B cell (primary cell): Measurements from ENCODE around the gene KRTDAP. TPM values are rescaled to one million over a fixed set of nuclear protein-coding genes. Genes with fewer than 3 reads are reported as not detected.

ENCODE experiments used
- ATAC-seq: fragments of 200-7000 bp; cut with Tn5 transposase; one replicate; pipeline ENCODE4 v1.10.0; 2021; ENCODE audit warnings: low read depth, mild to moderate bottlenecking, moderate number of reproducible peaks, moderate library complexity
- CTCF ChIA-PET: fragments of 350-600 bp; sonication (Branson Sonifier 250); formaldehyde crosslinking; loops from one replicate; lab custom pipeline; 2021; ENCODE audit warnings: antibody characterized with exemption, inconsistent platforms; lab: Charles Lee
- POLR2A ChIA-PET: fragments of 350-600 bp; sonication (Branson Sonifier 250); formaldehyde crosslinking; loops from one replicate; lab custom pipeline; 2021; ENCODE audit warnings: antibody characterized with exemption; lab: Charles Lee
- DNase-seq: peaks from one replicate; pipeline ENCODE4 v3.0.0; 2013
- H2AFZ ChIP-seq: 2 replicates; pipeline ENCODE4 v1.6.1; 2012; ENCODE audit warnings: mild to moderate bottlenecking, low read depth, low read length; ENCODE audit not compliant: insufficient read depth, poor library complexity, severe bottlenecking
- H3K27ac ChIP-seq, 2 donors: 1 replicate in 1 of 2; 2 replicates in 1 of 2; pipeline ENCODE4 v1.5.1; 2012 to 2013; ENCODE audit warnings: low read length in 2 of 2, mild to moderate bottlenecking in 2 of 2, moderate library complexity in 1 of 2
- H3K27me3 ChIP-seq, 4 experiments: fragments of 200-600 bp in 1 of 4; sonication (generic) in 1 of 4; replicated peaks in 1 of 4; 1 replicate in 2 of 4; 2 replicates in 2 of 4; pipeline versions ENCODE4 v1.6.1 to v1.7.0; 2013 to 2016; ENCODE audit warnings: low read length in 3 of 4, mild to moderate bottlenecking in 2 of 4, mixed read lengths in 1 of 4, moderate library complexity in 1 of 4; ENCODE audit not compliant: insufficient read depth in 4 of 4, control insufficient read depth in 3 of 4; ENCODE audit errors: control extremely low read depth in 1 of 4
- H3K36me3 ChIP-seq, 2 experiments: replicated peaks in 1 of 2; 1 replicate in 1 of 2; 2 replicates in 1 of 2; pipeline versions ENCODE4 v1.6.1 to v1.7.1; 2013; ENCODE audit warnings: low read length in 1 of 2; ENCODE audit not compliant: insufficient read depth in 2 of 2, control insufficient read depth in 1 of 2; ENCODE audit errors: control extremely low read depth in 1 of 2, extremely low read depth in 1 of 2
- H3K4me1 ChIP-seq, 2 donors: fragments of 200-600 bp in 1 of 2; sonication (generic) in 1 of 2; 1 replicate in 1 of 2; 2 replicates in 1 of 2; pipeline versions ENCODE4 v1.5.1 to v1.6.1; 2013 to 2017; ENCODE audit warnings: low read length in 2 of 2; ENCODE audit not compliant: control insufficient read depth in 2 of 2, insufficient read depth in 2 of 2
- H3K4me2 ChIP-seq: replicated peaks from 2 replicates; pipeline ENCODE3; 2012; ENCODE audit warnings: mild to moderate bottlenecking, low read depth, low read length; ENCODE audit not compliant: poor library complexity, severe bottlenecking
- H3K4me3 ChIP-seq, 5 experiments: fragments of 200-600 bp in 1 of 5; sonication (generic) in 1 of 5; 1 replicate in 3 of 5; 2 replicates in 2 of 5; pipeline versions ENCODE4 v1.5.1 to v1.7.0; 2011 to 2016; ENCODE audit warnings: low read length in 4 of 5, mild to moderate bottlenecking in 4 of 5, low read depth in 2 of 5, control low read depth in 1 of 5, moderate library complexity in 1 of 5; ENCODE audit not compliant: insufficient read depth in 1 of 5; ENCODE audit errors: control extremely low read depth in 1 of 5, extremely low read depth in 1 of 5
- H3K79me2 ChIP-seq: fragments of 200-600 bp; sonication (generic); one replicate; pipeline ENCODE4 v1.6.0; 2016; ENCODE audit warnings: low read length; ENCODE audit not compliant: control insufficient read depth, insufficient read depth
- H3K9ac ChIP-seq: fragments of 200-600 bp; sonication (generic); 2 replicates; pipeline ENCODE4 v1.6.1; 2017; ENCODE audit warnings: mild to moderate bottlenecking, low read length, moderate library complexity
- H3K9me3 ChIP-seq, 3 donors: one replicate each; pipeline versions ENCODE4 v1.6.1 to v1.7.1; 2013; ENCODE audit warnings: low read length in 2 of 3; ENCODE audit not compliant: control insufficient read depth in 2 of 3, insufficient read depth in 1 of 3; ENCODE audit errors: control extremely low read depth in 1 of 3
- H4K20me1 ChIP-seq: 2 replicates; pipeline ENCODE4 v1.6.0; 2012; ENCODE audit warnings: mild to moderate bottlenecking, low read length; ENCODE audit not compliant: insufficient read depth, control insufficient read depth, poor library complexity, severe bottlenecking
- H3K27ac Mint-ChIP-seq: one replicate; pipeline ENCODE4 v1.8.0; 2021; ENCODE audit warnings: mixed read lengths
- H3K27me3 Mint-ChIP-seq: one replicate; pipeline ENCODE4 v1.8.0; 2021; ENCODE audit warnings: mixed read lengths
- H3K4me1 Mint-ChIP-seq: one replicate; pipeline ENCODE4 v1.8.0; 2021; ENCODE audit warnings: mixed read lengths
- H3K4me3 Mint-ChIP-seq: one replicate; pipeline ENCODE4 v1.8.0; 2021; ENCODE audit warnings: mixed read lengths
- H3K9me3 Mint-ChIP-seq: one replicate; pipeline ENCODE4 v1.8.0; 2022; ENCODE audit warnings: mixed read lengths; ENCODE audit not compliant: insufficient read depth
- CTCF ChIP-seq: fragments of 200-600 bp; IDR thresholded peaks from one replicate; pipeline ENCODE4 v1.8.0; 2022; ENCODE audit warnings: antibody characterized with exemption, mild to moderate bottlenecking
- EZH2 ChIP-seq: IDR thresholded peaks from 2 replicates; pipeline ENCODE4 v1.6.1; 2012; ENCODE audit warnings: borderline replicate concordance, low read depth, mild to moderate bottlenecking, moderate library complexity, low read length; ENCODE audit not compliant: insufficient read depth, poor library complexity, severe bottlenecking
- WGBS: methylation state at CpG from one replicate; pipeline ENCODE4 v1.1.5; 2013; ENCODE audit warnings: missing lambda C conversion rate; ENCODE audit not compliant: insufficient coverage; 5-methylcytosine and 5-hydroxymethylcytosine counted together
- intact Hi-C: fragments of 100-400 bp; cut with micrococcal nuclease; formaldehyde crosslinking; loops from one replicate; pipeline ENCODE4 v1.10.0; 2022
- polyA plus RNA-seq: library from polyadenylated mRNA; depleted of rRNA; stranded (reverse); fragments of >200 nt; gene quantifications from 2 replicates; pipeline ENCODE4 v1.2.3, GENCODE V29; 2012
- total RNA-seq, 2 donors: library from RNA; stranded (reverse); fragments of 120-200 nt in 1 of 2; gene quantifications; 1 replicate in 1 of 2; 2 replicates in 1 of 2; pipeline versions ENCODE4 v1.2.3 to v1.2.4, GENCODE V29; 2013 to 2022

The KRTDAP gene
- total and polyA plus RNA-seq, 2 donors (not counting 1 experiment from before 2014, with no cell fraction given): not detected

GRCh38 chr19:35506011-35506410 lies 15.7 kb upstream of the KRTDAP start:
- peaks cover 18 to 20% of the 10 kb centered on the region in 2 donors for H3K4me1 ChIP-seq
- ChIA-PET CTCF (interaction anchor here (2.6 to 3.8 kb wide), 2 partner anchors 12 to 86 kb away, joined by 7 to 17 read pairs; no protein-coding TSS in a partner anchor), POLR2A (no interaction called here)
- ATAC-seq (no peak), DNase-seq (no peak)
- H3K27ac ChIP-seq: no peak overlapping the region
- peaks cover 0 to 56% (median 13%) of the 10 kb centered on the region in 4 experiments for H3K27me3 ChIP-seq
- Mint-ChIP-seq H3K4me3 (no peak overlapping the region), H3K27me3 (peaks cover 53% of the 10 kb centered on the region), H3K4me1 (peaks cover 18% of the 10 kb centered on the region), H3K9me3 (no peaks in the 10 kb centered on the region), H3K27ac (no peak overlapping the region)
- intact Hi-C loops: no loop called here
- no peak overlapping the region for H3K4me3 ChIP-seq
- TF ChIP-seq EZH2: no peak
- TF ChIP-seq CTCF: no peak
- H3K36me3 ChIP-seq: no peaks in the 10 kb centered on the region
- H3K9ac ChIP-seq: no peak overlapping the region
- H3K4me2 ChIP-seq: no peak overlapping the region
- no peaks in the 10 kb centered on the region for H3K79me2 ChIP-seq
- no peaks in the 10 kb centered on the region for H4K20me1 ChIP-seq
- H3K9me3 ChIP-seq: peaks cover 0 to 6% (median 0%) of the 10 kb centered on the region in 3 donors
- no peak overlapping the region for H2AFZ ChIP-seq
- WGBS: 68% methylated on average over 2 of the region's 7 CpGs

- Histone ChIP-seq H3K9me3 (no peaks in the 10 kb centered on the region), H4K20me1 (no peaks in the 10 kb centered on the region), H3K4me3 (no peak overlapping the region), H3K4me2 (no peak overlapping the region), H3K4me1 (no peaks in the 10 kb centered on the region), H3K79me2 (no peaks in the 10 kb centered on the region), H2AFZ (no peak overlapping the region), H3K9ac (no peak overlapping the region), H3K27me3 (peaks cover 0 to 29% (median 2%) of the 10 kb centered on the region in 4 experiments), H3K36me3 (no peaks in the 10 kb centered on the region), H3K27ac (no peak overlapping the region)
- POLR2A ChIA-PET: no interaction called here
- no peak for ATAC-seq
- CTCF ChIA-PET: interaction anchor here (0.9 kb wide), 2 partner anchors 12 to 75 kb away, joined by 3 read pairs; no protein-coding TSS in a partner anchor
- DNase-seq: no peak
- H3K4me3 Mint-ChIP-seq: no peak overlapping the region
- intact Hi-C loops: no loop called here
- TF ChIP-seq EZH2 (no peak), CTCF (no peak)
- H3K27ac Mint-ChIP-seq: no peak overlapping the region
- H3K27me3 Mint-ChIP-seq: peaks cover 45% of the 10 kb centered on the region
- H3K9me3 Mint-ChIP-seq: no peaks in the 10 kb centered on the region
- no CpG with 5 or more reads among the region's 4 CpGs for WGBS
- no peaks in the 10 kb centered on the region for H3K4me1 Mint-ChIP-seq
Observed at GRCh38 chr19:35502751-35503150, 12.5 kb upstream of the KRTDAP start.
